Suprapubic skin (tissue), 3 donors: Measurements from ENCODE around the gene SLC16A11.

Experiments used
- CTCF ChIP-seq, 2 donors: fragments of 200-600 bp in 1 of 2; fragments of 450-650 bp in 1 of 2; sonication (generic) in 1 of 2; IDR thresholded peaks; one replicate each; pipeline ENCODE4 v1.5.1; 2016 to 2019; ENCODE audit warnings: antibody characterized with exemption in 2 of 2, mild to moderate bottlenecking in 1 of 2, moderate library complexity in 1 of 2
- POLR2A ChIP-seq, 2 donors: fragments of 450-650 bp; IDR thresholded peaks; one replicate each; pipeline ENCODE4 v1.6.1; 2017; ENCODE audit warnings: antibody characterized with exemption in 2 of 2, mild to moderate bottlenecking in 2 of 2, moderate library complexity in 2 of 2

GRCh38 chr17:7041607-7042500, 2.0 kb downstream of the SLC16A11 start:
- no peak for TF ChIP-seq CTCF (IDR thresholded peaks at IDR 0.05)
- no peak for TF ChIP-seq POLR2A (IDR thresholded peaks at IDR 0.05)
